ENCODE results near the gene NEUROD1.

NEUROD1 gene

DNA sequence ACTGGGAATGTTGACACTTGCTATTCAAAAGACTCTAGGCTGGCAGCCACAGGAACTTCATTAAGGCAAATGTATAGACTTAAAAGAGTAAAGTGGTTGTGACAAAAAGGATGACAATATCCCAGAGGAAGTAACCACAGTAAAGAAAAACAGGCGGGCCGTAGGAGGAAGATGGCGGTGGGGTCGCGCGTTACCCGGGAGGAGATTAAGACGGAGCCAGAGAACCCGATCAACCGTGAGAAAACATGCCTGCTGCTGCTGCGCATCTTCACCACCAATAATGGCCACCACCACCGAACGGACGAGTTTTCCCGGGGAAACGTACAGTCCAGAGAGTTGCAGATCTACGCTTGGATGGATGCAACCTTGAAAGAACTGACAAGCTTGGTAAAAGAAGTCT lies 14.0 kb upstream of the NEUROD1 start:
- Histone ChIP-seq H3K27me3 (ENCODE audit: control insufficient read depth in 2 of 2, insufficient read depth in 2 of 2, low read length in 2 of 2) (peaks cover 0 to 7% of the 10 kb centered on the region in 2 donors), H3K9ac (ENCODE audit: low read depth in 1 of 2, low read length in 2 of 2) (no peak overlapping the region), H3K27ac (ENCODE audit: low read depth in 2 of 2, low read length in 2 of 2) (no peak overlapping the region), H3K4me1 (ENCODE audit: control insufficient read depth in 2 of 2, insufficient read depth in 2 of 2, low read length in 2 of 2) (no peaks in the 10 kb centered on the region), H3K9me3 (ENCODE audit: control insufficient read depth in 2 of 2, low read length in 2 of 2) (no peaks in the 10 kb centered on the region), H3K4me3 (ENCODE audit: low read length in 2 of 2) (no peak overlapping the region), H3K36me3 (ENCODE audit: control insufficient read depth in 2 of 2, insufficient read depth in 2 of 2, low read length in 2 of 2) (no peaks in the 10 kb centered on the region)

DNA sequence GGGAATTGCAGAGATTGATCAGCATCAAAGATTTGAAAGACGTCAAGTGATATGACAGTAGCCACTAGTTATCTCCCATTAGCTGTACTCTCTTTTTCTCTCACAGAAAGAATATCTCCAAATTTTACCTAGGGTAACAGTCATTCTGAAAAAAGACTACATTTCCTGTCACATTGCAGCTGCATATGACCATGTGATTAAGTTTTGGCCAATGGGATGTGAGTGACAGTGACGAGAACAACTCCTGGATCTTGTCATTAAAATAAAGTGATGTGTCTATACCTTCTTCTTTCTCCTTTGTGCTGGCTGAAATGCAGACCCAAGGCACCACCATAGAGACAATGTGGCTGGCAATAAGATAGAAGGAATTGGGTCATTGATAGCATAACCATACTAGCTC lies 10.5 kb upstream of the NEUROD1 start:
- H3K27me3 ChIP-seq (ENCODE audit: control insufficient read depth in 2 of 2, insufficient read depth in 2 of 2, low read length in 2 of 2) = peaks cover 7 to 11% of the 10 kb centered on the region in 2 donors
- no peaks in the 10 kb centered on the region for H3K9me3 ChIP-seq (ENCODE audit: control insufficient read depth in 2 of 2, low read length in 2 of 2)
- H3K4me1 ChIP-seq (ENCODE audit: control insufficient read depth in 2 of 2, insufficient read depth in 2 of 2, low read length in 2 of 2) = no peaks in the 10 kb centered on the region
- H3K4me3 ChIP-seq (ENCODE audit: low read length in 2 of 2) = no peak overlapping the region
- H3K9ac ChIP-seq (ENCODE audit: low read depth in 1 of 2, low read length in 2 of 2) = no peak overlapping the region
- no peak overlapping the region for H3K27ac ChIP-seq (ENCODE audit: low read depth in 2 of 2, low read length in 2 of 2)
- H3K36me3 ChIP-seq (ENCODE audit: control insufficient read depth in 2 of 2, insufficient read depth in 2 of 2, low read length in 2 of 2) = no peaks in the 10 kb centered on the region

DNA sequence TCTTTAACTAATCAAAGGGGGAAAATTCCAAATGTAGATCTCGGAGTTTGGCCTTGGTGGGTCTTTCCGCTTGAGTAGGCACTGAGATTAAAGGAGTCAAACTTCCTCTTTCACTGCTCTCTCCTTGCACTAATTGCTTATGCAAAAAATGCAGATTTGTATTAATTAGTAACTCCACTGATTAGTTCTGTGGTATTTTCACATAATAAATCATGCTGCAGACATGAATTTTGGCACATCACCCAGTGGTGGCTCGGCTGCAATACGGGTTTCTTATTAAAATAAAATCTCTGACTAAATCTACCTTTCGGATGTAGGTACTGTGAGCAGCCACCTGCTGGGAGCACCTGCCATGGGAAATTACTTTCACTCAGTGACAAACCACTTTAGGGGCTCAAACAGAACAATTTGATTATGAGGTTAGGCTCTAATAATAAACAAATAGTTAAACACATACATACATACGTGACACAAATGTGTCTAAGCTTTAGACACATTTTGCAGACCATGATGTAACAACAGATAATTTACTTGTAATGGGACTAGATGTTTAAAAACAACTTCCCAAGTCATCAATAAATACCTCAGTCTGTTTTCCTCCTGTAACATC lies 6.4 kb upstream of the NEUROD1 start:
- H3K27me3 ChIP-seq (ENCODE audit: control insufficient read depth in 2 of 2, insufficient read depth in 2 of 2, low read length in 2 of 2) = peaks cover 33 to 44% of the 10 kb centered on the region in 2 donors
- no peak overlapping the region for H3K4me3 ChIP-seq (ENCODE audit: low read length in 2 of 2)
- H3K4me1 ChIP-seq (ENCODE audit: control insufficient read depth in 2 of 2, insufficient read depth in 2 of 2, low read length in 2 of 2) = no peaks in the 10 kb centered on the region
- H3K27ac ChIP-seq (ENCODE audit: low read depth in 2 of 2, low read length in 2 of 2) = no peak overlapping the region
- no peak overlapping the region for H3K9ac ChIP-seq (ENCODE audit: low read depth in 1 of 2, low read length in 2 of 2)
- H3K9me3 ChIP-seq (ENCODE audit: control insufficient read depth in 2 of 2, low read length in 2 of 2) = peaks cover 0 to 5% of the 10 kb centered on the region in 2 donors
- H3K36me3 ChIP-seq (ENCODE audit: control insufficient read depth in 2 of 2, insufficient read depth in 2 of 2, low read length in 2 of 2) = no peaks in the 10 kb centered on the region

DNA sequence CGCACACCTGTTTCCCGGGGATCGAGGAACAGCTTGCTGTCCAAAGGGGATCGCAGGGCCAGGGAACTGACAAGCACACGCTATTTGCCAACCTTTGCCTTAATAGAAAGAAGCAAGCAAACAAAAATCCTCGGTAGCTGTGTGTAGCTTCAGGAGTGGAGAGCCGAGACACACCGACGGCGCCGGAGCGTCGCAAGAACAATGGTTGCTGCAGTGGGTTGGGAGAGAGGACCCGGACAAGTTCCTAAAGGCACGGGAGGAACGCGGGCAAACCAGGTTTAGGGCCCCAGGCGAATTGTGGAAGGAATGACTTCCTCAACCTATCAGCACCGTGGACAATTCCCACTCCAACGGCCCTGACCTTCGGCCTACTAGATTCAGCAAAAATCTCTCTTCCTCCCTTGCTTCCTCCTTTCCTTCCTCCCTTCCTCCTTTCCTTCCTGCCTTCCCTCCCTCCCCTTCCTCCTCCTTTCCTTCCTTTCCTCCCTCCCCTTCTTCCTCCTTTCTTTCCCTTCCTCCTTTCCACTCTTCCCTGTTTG lies 4.9 kb upstream of the NEUROD1 start:
- Histone ChIP-seq H3K27me3 (ENCODE audit: control insufficient read depth in 2 of 2, insufficient read depth in 2 of 2, low read length in 2 of 2) (peaks cover 46 to 57% of the 10 kb centered on the region in 2 donors), H3K36me3 (ENCODE audit: control insufficient read depth in 2 of 2, insufficient read depth in 2 of 2, low read length in 2 of 2) (no peaks in the 10 kb centered on the region), H3K27ac (ENCODE audit: low read depth in 2 of 2, low read length in 2 of 2) (no peak overlapping the region), H3K9ac (ENCODE audit: low read depth in 1 of 2, low read length in 2 of 2) (no peak overlapping the region), H3K9me3 (ENCODE audit: control insufficient read depth in 2 of 2, low read length in 2 of 2) (peaks cover 0 to 5% of the 10 kb centered on the region in 2 donors), H3K4me1 (ENCODE audit: control insufficient read depth in 2 of 2, insufficient read depth in 2 of 2, low read length in 2 of 2) (peaks cover 0 to 2% of the 10 kb centered on the region in 2 donors), H3K4me3 (ENCODE audit: low read length in 2 of 2) (no peak overlapping the region)

DNA sequence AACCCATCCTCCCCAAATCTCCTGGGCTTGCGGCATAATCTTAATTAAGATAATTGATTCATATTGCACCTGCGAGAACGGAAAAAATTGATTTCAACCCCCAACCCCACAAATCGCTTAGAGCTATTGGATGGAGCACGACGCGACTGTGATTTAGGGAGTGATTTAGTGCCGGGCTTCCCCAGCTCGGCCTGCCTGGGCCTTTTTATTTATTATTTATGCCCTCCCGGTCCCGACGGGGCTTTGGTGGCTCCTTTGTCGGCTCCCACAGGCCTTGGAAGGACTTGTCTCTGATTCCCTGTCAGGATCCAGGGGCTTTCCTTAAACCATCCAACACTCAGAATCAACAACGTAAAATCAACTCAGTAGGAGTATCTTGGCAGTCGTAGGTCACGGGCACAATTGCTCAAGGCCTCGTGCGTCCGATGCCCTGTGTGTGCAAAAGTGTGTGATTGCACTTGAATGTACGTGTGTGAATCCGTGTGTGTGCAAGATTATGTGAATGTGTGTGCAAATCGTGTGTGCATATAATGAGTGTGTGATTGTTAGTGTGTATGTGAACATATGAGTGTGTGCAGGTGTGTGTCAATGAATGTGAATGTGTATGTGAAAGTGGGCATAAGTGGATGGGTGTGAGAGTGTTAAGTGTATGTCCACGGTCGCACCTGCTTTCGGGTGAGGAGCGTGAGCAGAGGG lies 4.3 kb upstream of the NEUROD1 start:
- Histone ChIP-seq H3K4me1 (ENCODE audit: control insufficient read depth in 2 of 2, insufficient read depth in 2 of 2, low read length in 2 of 2) (peaks cover 0 to 2% of the 10 kb centered on the region in 2 donors), H3K27ac (ENCODE audit: low read depth in 2 of 2, low read length in 2 of 2) (no peak overlapping the region), H3K9ac (ENCODE audit: low read depth in 1 of 2, low read length in 2 of 2) (no peak overlapping the region), H3K9me3 (ENCODE audit: control insufficient read depth in 2 of 2, low read length in 2 of 2) (peaks cover 0 to 5% of the 10 kb centered on the region in 2 donors), H3K27me3 (ENCODE audit: control insufficient read depth in 2 of 2, insufficient read depth in 2 of 2, low read length in 2 of 2) (peaks cover 51 to 57% of the 10 kb centered on the region in 2 donors), H3K4me3 (ENCODE audit: low read length in 2 of 2) (no peak overlapping the region), H3K36me3 (ENCODE audit: control insufficient read depth in 2 of 2, insufficient read depth in 2 of 2, low read length in 2 of 2) (no peaks in the 10 kb centered on the region)

DNA sequence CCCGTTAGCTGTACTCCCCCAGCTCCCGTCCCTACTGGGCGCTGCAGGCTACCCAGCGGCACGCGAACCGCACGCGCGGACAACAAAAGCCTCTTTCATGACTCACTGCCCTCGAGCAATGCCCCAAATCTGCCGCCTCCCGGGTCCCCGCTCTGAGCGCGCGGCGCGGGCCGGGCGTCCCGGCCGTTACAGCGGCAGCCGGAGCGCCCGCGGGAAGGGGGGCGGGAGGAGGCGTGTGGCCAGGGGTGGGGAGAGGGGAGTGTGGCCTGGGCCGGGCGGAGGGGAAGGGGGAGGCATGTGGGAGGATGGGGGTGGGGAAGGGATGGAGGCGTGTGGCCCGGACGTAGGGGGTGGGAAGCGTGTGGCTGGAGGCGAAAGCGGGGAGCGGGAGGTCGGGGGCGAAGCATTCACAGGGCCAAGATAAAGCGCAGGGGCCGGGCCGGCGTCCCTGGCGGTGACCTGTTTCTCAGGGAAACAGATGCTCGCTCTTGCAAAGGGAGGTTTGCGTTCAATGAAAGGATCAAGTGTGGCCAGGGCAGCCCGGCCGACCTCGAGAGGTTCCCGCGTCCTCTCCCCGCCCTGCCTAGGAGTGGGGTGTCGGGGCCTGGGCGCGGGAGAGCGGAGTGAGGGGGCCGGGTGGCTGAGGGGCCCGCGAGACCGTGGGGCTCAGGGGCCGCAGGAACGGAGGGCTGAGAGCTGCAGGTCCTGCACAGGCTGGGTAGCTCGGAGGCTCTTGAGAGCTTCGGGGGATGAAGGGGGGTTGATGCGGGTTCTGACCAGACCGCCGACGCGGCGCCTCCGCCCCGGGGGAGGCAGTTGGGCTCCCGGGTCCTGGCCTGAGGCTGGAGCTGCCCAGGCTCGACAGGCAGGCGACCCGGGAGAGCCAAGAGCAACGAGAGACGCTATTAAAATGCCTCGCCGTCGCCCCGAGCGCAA lies 3.5 kb upstream of the NEUROD1 start:
- peaks cover 0 to 5% of the 10 kb centered on the region in 2 donors for H3K9me3 ChIP-seq (ENCODE audit: control insufficient read depth in 2 of 2, low read length in 2 of 2)
- H3K36me3 ChIP-seq (ENCODE audit: control insufficient read depth in 2 of 2, insufficient read depth in 2 of 2, low read length in 2 of 2) = no peaks in the 10 kb centered on the region
- peaks cover 0 to 2% of the 10 kb centered on the region in 2 donors for H3K4me1 ChIP-seq (ENCODE audit: control insufficient read depth in 2 of 2, insufficient read depth in 2 of 2, low read length in 2 of 2)
- H3K27ac ChIP-seq (ENCODE audit: low read depth in 2 of 2, low read length in 2 of 2) = no peak overlapping the region
- peaks cover 57 to 60% of the 10 kb centered on the region in 2 donors for H3K27me3 ChIP-seq (ENCODE audit: control insufficient read depth in 2 of 2, insufficient read depth in 2 of 2, low read length in 2 of 2)
- no peak overlapping the region for H3K9ac ChIP-seq (ENCODE audit: low read depth in 1 of 2, low read length in 2 of 2)
- H3K4me3 ChIP-seq (ENCODE audit: low read length in 2 of 2) = no peak overlapping the region

DNA sequence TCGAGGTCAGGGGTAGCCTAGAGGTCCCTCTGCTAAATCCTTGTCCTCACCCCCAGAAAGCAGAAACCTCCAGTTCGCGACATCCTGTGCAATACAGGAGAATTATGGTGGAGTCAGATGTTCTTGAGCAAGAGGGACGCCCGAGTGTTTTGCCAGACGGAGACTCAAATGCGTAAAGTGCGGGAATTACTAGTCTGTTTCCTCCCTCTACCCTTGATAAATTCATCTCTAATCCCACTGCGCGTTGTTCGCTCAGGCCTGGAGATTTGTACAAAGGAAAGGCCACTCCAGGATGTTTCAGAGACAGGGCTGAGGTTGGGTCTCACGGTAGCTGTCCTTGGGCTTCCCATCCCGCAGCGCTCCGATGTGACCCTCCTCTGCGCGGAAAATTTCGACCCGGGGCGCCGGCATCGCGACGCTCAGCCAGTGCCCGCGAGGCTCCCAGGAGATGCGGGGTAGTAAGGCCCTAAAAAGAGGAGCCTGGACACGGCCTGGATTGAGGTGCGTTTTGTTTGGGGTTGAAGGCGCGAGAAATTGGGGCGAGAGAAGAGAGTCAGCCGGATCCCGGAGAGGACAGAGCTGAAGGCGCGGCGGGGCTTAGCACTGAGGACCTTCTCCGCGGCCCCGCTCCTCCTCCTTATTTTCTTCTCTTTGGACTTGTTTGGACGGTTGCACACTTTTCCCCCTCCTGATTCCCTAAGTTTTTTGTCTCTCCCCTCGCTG lies 2.6 kb upstream of the NEUROD1 start:
- H3K27ac ChIP-seq (ENCODE audit: low read depth in 2 of 2, low read length in 2 of 2) = no peak overlapping the region
- peaks cover 0 to 5% of the 10 kb centered on the region in 2 donors for H3K9me3 ChIP-seq (ENCODE audit: control insufficient read depth in 2 of 2, low read length in 2 of 2)
- H3K9ac ChIP-seq (ENCODE audit: low read depth in 1 of 2, low read length in 2 of 2) = no peak overlapping the region
- no peaks in the 10 kb centered on the region for H3K36me3 ChIP-seq (ENCODE audit: control insufficient read depth in 2 of 2, insufficient read depth in 2 of 2, low read length in 2 of 2)
- peaks cover 0 to 2% of the 10 kb centered on the region in 2 donors for H3K4me1 ChIP-seq (ENCODE audit: control insufficient read depth in 2 of 2, insufficient read depth in 2 of 2, low read length in 2 of 2)
- H3K27me3 ChIP-seq (ENCODE audit: control insufficient read depth in 2 of 2, insufficient read depth in 2 of 2, low read length in 2 of 2) = peaks cover 66 to 67% of the 10 kb centered on the region in 2 donors
- H3K4me3 ChIP-seq (ENCODE audit: low read length in 2 of 2) = no peak overlapping the region

DNA sequence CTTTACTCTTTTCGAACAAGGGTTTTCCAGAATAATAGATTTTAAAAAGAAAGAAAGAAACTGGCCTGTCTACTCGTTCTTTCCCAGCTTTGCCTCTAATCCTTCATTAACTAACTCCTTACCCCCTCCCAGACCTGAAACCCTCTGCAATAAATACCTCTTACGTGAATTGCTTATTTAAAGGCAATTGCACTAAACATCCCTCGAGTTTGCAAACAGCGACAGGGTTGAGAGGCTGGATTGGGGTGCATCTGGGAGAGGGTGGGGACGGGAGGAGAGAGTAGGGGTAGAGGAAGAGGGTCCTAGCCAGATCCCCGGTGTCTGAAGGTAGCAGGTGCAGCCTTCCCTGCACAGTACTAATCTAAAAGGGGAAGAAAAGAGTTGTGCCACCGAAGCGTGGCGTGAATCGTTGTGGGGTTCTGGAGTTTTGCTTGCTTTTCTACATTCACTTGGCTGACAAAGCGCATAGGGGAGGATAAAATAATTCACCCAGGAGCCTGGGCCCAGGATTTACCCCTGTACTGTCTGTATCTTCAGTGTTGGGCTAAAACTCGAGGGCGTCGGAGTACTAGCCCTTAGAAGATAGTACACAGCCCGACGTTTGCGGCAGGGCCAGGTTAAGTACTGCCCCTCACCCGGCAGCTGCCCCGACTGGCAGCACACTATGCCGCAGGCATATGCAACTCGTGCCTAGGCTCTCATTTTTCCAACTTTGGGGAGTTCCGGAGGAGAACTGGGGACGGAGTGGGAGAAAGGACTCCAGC lies 1.9 kb upstream of the NEUROD1 start:
- peaks cover 70 to 73% of the 10 kb centered on the region in 2 donors for H3K27me3 ChIP-seq (ENCODE audit: control insufficient read depth in 2 of 2, insufficient read depth in 2 of 2, low read length in 2 of 2)
- H3K9ac ChIP-seq (ENCODE audit: low read depth in 1 of 2, low read length in 2 of 2) = no peak overlapping the region

More for the DNA sequence above, 1.9 kb upstream of the NEUROD1 start:
- H3K27ac ChIP-seq (ENCODE audit: low read depth in 2 of 2, low read length in 2 of 2) = no peak overlapping the region
- H3K4me3 ChIP-seq (ENCODE audit: low read length in 2 of 2) = no peak overlapping the region
- peaks cover 0 to 5% of the 10 kb centered on the region in 2 donors for H3K9me3 ChIP-seq (ENCODE audit: control insufficient read depth in 2 of 2, low read length in 2 of 2)
- no peaks in the 10 kb centered on the region for H3K36me3 ChIP-seq (ENCODE audit: control insufficient read depth in 2 of 2, insufficient read depth in 2 of 2, low read length in 2 of 2)
- H3K4me1 ChIP-seq (ENCODE audit: control insufficient read depth in 2 of 2, insufficient read depth in 2 of 2, low read length in 2 of 2) = peaks cover 0 to 2% of the 10 kb centered on the region in 2 donors

Measured in mucosa of rectum (tissue), 2 donors.